Fibroblast of skin of back (primary cell): ENCODE measurements around the gene NELL1.
"Not testable (repeated sequence)": the region's sequence is repeated elsewhere in the genome, so short reads cannot be mapped to it uniquely, and the experiment has no call there.

Experiments
- DNase-seq: peaks from one replicate; pipeline ENCODE4 v3.0.0-alpha.2; 2013

The NELL1 gene

GRCh38 chr11:21250196-21250595 lies 580.8 kb downstream of the NELL1 start:
- no peak for DNase-seq

GRCh38 chr11:21254055-21254454 lies 584.7 kb downstream of the NELL1 start:
- DNase-seq = no peak

- DNase-seq = no peak
These were observed 585.4 kb downstream of the NELL1 start for GRCh38 chr11:21254790-21255189.

- DNase-seq = no peak
These were observed 588.1 kb downstream of the NELL1 start for GRCh38 chr11:21257461-21257860.

GRCh38 chr11:21258414-21258813 lies 589.0 kb downstream of the NELL1 start:
- DNase-seq = no peak

GRCh38 chr11:21260101-21260500 lies 590.7 kb downstream of the NELL1 start:
- no peak for DNase-seq

- DNase-seq = no peak
These were observed 593.6 kb downstream of the NELL1 start for GRCh38 chr11:21262992-21263391.

GRCh38 chr11:21264125-21264524 lies 594.7 kb downstream of the NELL1 start:
- no peak for DNase-seq

GRCh38 chr11:21268036-21268435 lies 598.6 kb downstream of the NELL1 start:
- no peak for DNase-seq

GRCh38 chr11:21272139-21272538 lies 602.8 kb downstream of the NELL1 start:
- not testable (repeated sequence) for DNase-seq

- no peak for DNase-seq
These were observed 609.5 kb downstream of the NELL1 start for GRCh38 chr11:21278840-21279239.

- DNase-seq = no peak
These were observed 615.7 kb downstream of the NELL1 start for GRCh38 chr11:21285104-21285503.

GRCh38 chr11:21289686-21290085 lies 620.3 kb downstream of the NELL1 start:
- DNase-seq = no peak

GRCh38 chr11:21295508-21295907 lies 626.1 kb downstream of the NELL1 start:
- DNase-seq = no peak

GRCh38 chr11:21301981-21302380 lies 632.6 kb downstream of the NELL1 start:
- DNase-seq = no peak

- no peak for DNase-seq
These were observed 637.5 kb downstream of the NELL1 start for GRCh38 chr11:21306739-21307358.

- DNase-seq = no peak
These were observed 638.5 kb downstream of the NELL1 start for GRCh38 chr11:21307874-21308273.

- DNase-seq = no peak
These were observed 647.2 kb downstream of the NELL1 start for GRCh38 chr11:21316591-21316990.

- DNase-seq = no peak
These were observed 651.7 kb downstream of the NELL1 start for GRCh38 chr11:21321072-21321471.

- DNase-seq = no peak
These were observed 652.1 kb downstream of the NELL1 start for GRCh38 chr11:21321530-21321929.

GRCh38 chr11:21323617-21324016 lies 654.2 kb downstream of the NELL1 start:
- DNase-seq = no peak

GRCh38 chr11:21343204-21343603 lies 673.8 kb downstream of the NELL1 start:
- no peak for DNase-seq

GRCh38 chr11:21346361-21346760 lies 677.0 kb downstream of the NELL1 start:
- no peak for DNase-seq

- no peak for DNase-seq
These were observed 681.2 kb downstream of the NELL1 start for GRCh38 chr11:21350613-21351012.

- no peak for DNase-seq
These were observed 684.0 kb downstream of the NELL1 start for GRCh38 chr11:21353425-21353824.
